ENCODE data around the gene PHGDH. TPM values are rescaled to one million over a fixed set of nuclear protein-coding genes. Genes with fewer than 3 reads are reported as not detected.
"Not testable (repeated sequence)": the region's sequence is repeated elsewhere in the genome, so short reads cannot be mapped to it uniquely, and the experiment has no call there.

PHGDH gene
- total and polyA plus RNA-seq, 3 experiments from 2014 or later = 10.5 to 82.5 (median 78.4) TPM

- H3K9me3 ChIP-seq (ENCODE audit: low read length) = peaks cover 5% of the 10 kb centered on the region
- no peaks in the 10 kb centered on the region for H3K4me1 ChIP-seq (ENCODE audit: insufficient read depth, low read length)
- no peaks in the 10 kb centered on the region for H3K27me3 ChIP-seq (ENCODE audit: insufficient read depth, low read length, poor library complexity, severe bottlenecking)
- Mint-ChIP-seq H3K4me3 (no peak overlapping the region), H3K36me3 (no peaks in the 10 kb centered on the region), H3K27ac (no peak overlapping the region), H3K9me3 (peaks cover 14 to 33% (median 26%) of the 10 kb centered on the region in 5 donors), H3K4me1 (no peaks in the 10 kb centered on the region), H3K27me3 (peaks cover 10 to 53% of the 10 kb centered on the region in 2 donors)
- H3K4me3 ChIP-seq (ENCODE audit: low read length) = no peak overlapping the region
- H3K36me3 ChIP-seq (ENCODE audit: insufficient read depth, low read length) = no peaks in the 10 kb centered on the region
- POLR2A ChIA-PET = no interaction called here
- H3K27ac ChIP-seq (ENCODE audit: low read depth, low read length) = no peak overlapping the region
- CTCF ChIA-PET = no interaction called here
- DNase-seq = no peak
Observed at GRCh38 chr1:119702384-119702783, 9.3 kb upstream of the PHGDH start.

GRCh38 chr1:119703666-119704450 lies 7.9 kb upstream of the PHGDH start:
- H3K9me3 ChIP-seq (ENCODE audit: low read length) = peaks cover 5% of the 10 kb centered on the region
- H3K36me3 Mint-ChIP-seq = no peaks in the 10 kb centered on the region
- H3K9me3 Mint-ChIP-seq = peaks cover 14 to 33% (median 27%) of the 10 kb centered on the region in 5 donors
- H3K27ac ChIP-seq (ENCODE audit: low read depth, low read length) = no peak overlapping the region
- no peaks in the 10 kb centered on the region for H3K4me1 Mint-ChIP-seq
- H3K4me1 ChIP-seq (ENCODE audit: insufficient read depth, low read length) = no peaks in the 10 kb centered on the region
- ChIA-PET POLR2A (no interaction called here), CTCF (no interaction called here)
- peaks cover 8 to 46% of the 10 kb centered on the region in 2 donors for H3K27me3 Mint-ChIP-seq
- no peak overlapping the region for H3K4me3 Mint-ChIP-seq
- H3K27ac Mint-ChIP-seq = no peak overlapping the region
- H3K4me3 ChIP-seq (ENCODE audit: low read length) = no peak overlapping the region
- no peaks in the 10 kb centered on the region for H3K36me3 ChIP-seq (ENCODE audit: insufficient read depth, low read length)
- no peaks in the 10 kb centered on the region for H3K27me3 ChIP-seq (ENCODE audit: insufficient read depth, low read length, poor library complexity, severe bottlenecking)
- DNase-seq = no peak

- H3K27me3 ChIP-seq (ENCODE audit: insufficient read depth, low read length, poor library complexity, severe bottlenecking); H3K36me3 ChIP-seq (ENCODE audit: insufficient read depth, low read length); H3K27ac Mint-ChIP-seq; DNase-seq; H3K4me3 ChIP-seq (ENCODE audit: low read length); H3K36me3 Mint-ChIP-seq; H3K4me1 Mint-ChIP-seq; POLR2A ChIA-PET; CTCF ChIA-PET; H3K27ac ChIP-seq (ENCODE audit: low read depth, low read length); H3K9me3 ChIP-seq (ENCODE audit: low read length); H3K4me1 ChIP-seq (ENCODE audit: insufficient read depth, low read length); H3K4me3 Mint-ChIP-seq: not testable (repeated sequence)
- Mint-ChIP-seq H3K9me3 (peaks cover 0 to 23% (median 20%) of the 10 kb centered on the region in 5 donors), H3K27me3 (peaks cover 8 to 31% of the 10 kb centered on the region in 2 donors)
Observed at GRCh38 chr1:119706599-119706998, 5.1 kb upstream of the PHGDH start.

- peaks cover 12 to 21% (median 20%) of the 10 kb centered on the region in 3 donors for H3K4me1 Mint-ChIP-seq
- H3K27me3 ChIP-seq (ENCODE audit: insufficient read depth, low read length, poor library complexity, severe bottlenecking); H3K4me1 ChIP-seq (ENCODE audit: insufficient read depth, low read length); CTCF ChIA-PET; H3K27ac ChIP-seq (ENCODE audit: low read depth, low read length); DNase-seq; POLR2A ChIA-PET; H3K36me3 ChIP-seq (ENCODE audit: insufficient read depth, low read length); H3K9me3 ChIP-seq (ENCODE audit: low read length); H3K9me3 Mint-ChIP-seq; H3K36me3 Mint-ChIP-seq: not testable (repeated sequence)
- H3K27ac Mint-ChIP-seq = peak overlapping the region in 1 of 8 donors; percentile 14
- peak overlapping the region; percentile 87 to 96 (median 90) for H3K4me3 Mint-ChIP-seq
- peaks cover 8 to 26% of the 10 kb centered on the region in 2 donors for H3K27me3 Mint-ChIP-seq
- H3K4me3 ChIP-seq (ENCODE audit: low read length) = peak overlapping the region; percentile 76
Observed at GRCh38 chr1:119711356-119711803, 354 bp upstream of the PHGDH start.

- Histone ChIP-seq H3K36me3 (ENCODE audit: insufficient read depth, low read length) (no peaks in the 10 kb centered on the region), H3K27me3 (ENCODE audit: insufficient read depth, low read length, poor library complexity, severe bottlenecking) (no peaks in the 10 kb centered on the region), H3K4me1 (ENCODE audit: insufficient read depth, low read length) (no peaks in the 10 kb centered on the region), H3K27ac (ENCODE audit: low read depth, low read length) (no peak overlapping the region), H3K9me3 (ENCODE audit: low read length) (no peaks in the 10 kb centered on the region), H3K4me3 (ENCODE audit: low read length) (peak overlapping the region; percentile 76)
- Mint-ChIP-seq H3K9me3 (peaks cover 0 to 4% (median 0%) of the 10 kb centered on the region in 5 donors), H3K27me3 (peaks cover 8 to 26% of the 10 kb centered on the region in 2 donors), H3K4me1 (peaks cover 12 to 21% (median 20%) of the 10 kb centered on the region in 3 donors), H3K27ac (no peak overlapping the region), H3K4me3 (peak overlapping the region; percentile 87 to 96 (median 90)), H3K36me3 (peaks cover 0 to 3% (median 0%) of the 10 kb centered on the region in 3 donors)
- DNase-seq = peak in 1 of 5 donors; percentile 41
- ChIA-PET POLR2A (no interaction called here), CTCF (no interaction called here)
Observed at GRCh38 chr1:119712342-119713038, 756 bp downstream of the PHGDH start.

GRCh38 chr1:119713039-119713748 lies 1.5 kb downstream of the PHGDH start:
- Histone ChIP-seq H3K9me3 (ENCODE audit: low read length) (no peaks in the 10 kb centered on the region), H3K27me3 (ENCODE audit: insufficient read depth, low read length, poor library complexity, severe bottlenecking) (no peaks in the 10 kb centered on the region), H3K36me3 (ENCODE audit: insufficient read depth, low read length) (no peaks in the 10 kb centered on the region), H3K4me3 (ENCODE audit: low read length) (no peak overlapping the region), H3K27ac (ENCODE audit: low read depth, low read length) (no peak overlapping the region), H3K4me1 (ENCODE audit: insufficient read depth, low read length) (no peaks in the 10 kb centered on the region)
- H3K27me3 Mint-ChIP-seq = peaks cover 8 to 26% of the 10 kb centered on the region in 2 donors
- peaks cover 12 to 21% (median 20%) of the 10 kb centered on the region in 3 donors for H3K4me1 Mint-ChIP-seq
- POLR2A ChIA-PET = no interaction called here
- CTCF ChIA-PET = no interaction called here
- H3K9me3 Mint-ChIP-seq = peaks cover 0 to 4% (median 0%) of the 10 kb centered on the region in 5 donors
- no peak overlapping the region for H3K27ac Mint-ChIP-seq
- H3K36me3 Mint-ChIP-seq = peaks cover 0 to 3% (median 0%) of the 10 kb centered on the region in 3 donors
- H3K4me3 Mint-ChIP-seq = peak overlapping the region; percentile 37 to 87 (median 69)
- no peak for DNase-seq

GRCh38 chr1:119713749-119714456 lies 2.2 kb downstream of the PHGDH start:
- Histone ChIP-seq H3K9me3 (ENCODE audit: low read length) (no peaks in the 10 kb centered on the region), H3K4me3 (ENCODE audit: low read length) (no peak overlapping the region), H3K4me1 (ENCODE audit: insufficient read depth, low read length) (no peaks in the 10 kb centered on the region), H3K36me3 (ENCODE audit: insufficient read depth, low read length) (no peaks in the 10 kb centered on the region), H3K27me3 (ENCODE audit: insufficient read depth, low read length, poor library complexity, severe bottlenecking) (no peaks in the 10 kb centered on the region), H3K27ac (ENCODE audit: low read depth, low read length) (no peak overlapping the region)
- Mint-ChIP-seq H3K4me3 (peak overlapping the region; percentile 5 to 70 (median 63)), H3K9me3 (peaks cover 0 to 4% (median 0%) of the 10 kb centered on the region in 5 donors), H3K27me3 (peaks cover 8 to 20% of the 10 kb centered on the region in 2 donors), H3K36me3 (peaks cover 0 to 3% (median 0%) of the 10 kb centered on the region in 3 donors), H3K27ac (peak overlapping the region in 1 of 8 donors; percentile 72), H3K4me1 (peaks cover 12 to 21% (median 20%) of the 10 kb centered on the region in 3 donors)
- CTCF ChIA-PET = no interaction called here
- POLR2A ChIA-PET = no interaction called here
- no peak for DNase-seq
